ENCODE data around the gene IPO4. TPM values are rescaled to one million over a fixed set of nuclear protein-coding genes. Genes with fewer than 3 reads are reported as not detected.

Gene IPO4
- total RNA-seq, 2 experiments from 2014 or later = 73.4 to 73.7 TPM

DNA sequence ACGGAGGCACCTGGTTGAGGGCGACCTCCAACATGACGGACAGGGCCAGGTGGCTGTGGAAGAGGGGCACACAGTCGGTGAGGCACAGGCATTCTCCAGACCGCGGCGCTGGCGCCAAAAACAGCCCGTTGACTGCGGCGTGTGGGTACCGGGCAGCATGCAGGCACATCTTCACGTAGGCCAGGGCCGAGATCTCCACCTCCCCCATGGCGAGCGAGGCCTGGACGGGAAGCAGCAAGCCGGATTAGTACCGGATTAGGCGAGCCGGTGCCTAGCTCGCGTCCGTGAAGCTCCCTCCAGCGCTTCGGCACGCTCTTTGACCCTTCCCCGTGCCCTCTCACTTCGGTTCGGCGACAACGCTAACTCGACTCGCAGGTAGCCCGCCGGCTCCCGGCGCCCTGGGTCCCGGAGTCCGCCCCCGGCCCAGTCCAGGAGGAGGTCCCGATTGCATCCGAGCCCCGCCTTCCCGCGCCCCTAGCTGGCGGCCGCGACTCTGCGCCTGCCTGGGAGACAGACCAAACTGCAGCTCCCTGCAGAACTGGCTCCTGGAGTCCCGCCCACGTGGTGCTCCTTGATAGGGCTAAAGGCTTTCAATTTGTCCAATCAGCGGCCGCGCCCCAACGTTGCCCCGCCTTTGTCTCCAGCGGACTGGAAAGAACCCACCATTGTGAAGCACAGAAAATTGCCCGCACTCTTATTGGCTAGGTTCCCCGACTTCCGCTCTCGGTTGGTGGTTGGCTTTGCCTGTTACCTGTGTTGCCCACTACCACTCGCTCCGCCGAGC lies 47.3 kb downstream of the IPO4 start, which contains the start of gene EMC9:
TSS of gene EMC9 (minus strand) at position 495 of the 784 bp plus-strand sequence. CDS start at position 208, 287 bp downstream.
- intact Hi-C loops (cut with DNase I, micrococcal nuclease) = loop anchor here (1.0 to 10.0 kb wide), 13 partner anchors 20 to 1106 kb away; partner anchors contain the start of genes DCAF11 (in 2 of the 2), GMPR2 (in 2 of the 2), IRF9 (in 2 of the 2) and NEDD8 (in 2 of the 2)
- H3K4me3 Mint-ChIP-seq = peak within 1 kb of the TSS; percentile 88
- ChIA-PET POLR2A (interaction anchor here (0.6 to 1.9 kb wide), 14 partner anchors 10 to 289 kb away, joined by 3 to 19 read pairs (median 5); partner anchors contain the start of genes CHMP4A, DCAF11, IRF9 and KHNYN), CTCF (interaction anchor here (0.5 to 1.6 kb wide), 9 partner anchors 20 to 167 kb away, joined by 3 to 15 read pairs (median 3); partner anchors contain the start of genes CIDEB, DCAF11, IRF9 and NRL)
- H3K27ac Mint-ChIP-seq = peak within 1 kb of the TSS; percentile 97
- H3K4me1 Mint-ChIP-seq = peaks cover 66% of the 10 kb centered on the region
- no peaks in the 10 kb centered on the region for H3K9me3 Mint-ChIP-seq (ENCODE audit: low read depth)
- ATAC-seq (peak; percentile 87), DNase-seq (peak; percentile 100)
- H3K36me3 Mint-ChIP-seq (ENCODE audit: low read depth) = peaks cover 84% of the 10 kb centered on the region
- no peaks in the 10 kb centered on the region for H3K27me3 Mint-ChIP-seq

DNA sequence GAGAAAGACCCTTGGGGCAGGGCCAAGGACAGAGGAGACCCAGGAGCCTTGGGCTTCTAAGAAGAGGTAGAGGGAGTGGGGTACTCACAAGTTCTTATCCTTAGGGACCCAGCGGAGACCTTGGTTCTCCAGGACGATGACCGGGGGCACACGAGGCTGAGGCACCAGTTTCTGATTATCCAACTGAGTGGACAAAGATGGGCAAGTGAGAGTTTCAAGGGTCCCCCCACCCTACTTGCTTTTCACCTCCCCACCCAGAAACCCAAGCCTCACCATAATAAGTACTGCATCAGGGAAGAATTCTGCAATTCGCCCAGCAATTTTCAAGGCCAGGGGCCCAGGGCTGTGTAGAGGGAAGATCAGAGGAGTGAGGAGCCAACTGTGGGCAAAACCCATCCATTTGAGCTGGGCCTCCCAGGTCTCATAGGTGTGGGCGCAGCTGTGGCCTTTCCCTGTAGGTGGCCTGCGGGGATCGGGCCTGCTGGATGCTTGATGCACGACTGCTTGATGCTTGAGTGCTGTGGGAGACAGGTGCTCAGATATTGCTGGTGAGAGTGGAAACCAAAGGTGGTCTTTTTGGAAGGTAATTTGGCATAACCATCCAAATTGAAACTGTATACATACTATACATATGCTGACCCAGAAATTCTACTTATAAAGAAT lies 49.2 kb downstream of the IPO4 start:
- H3K27ac Mint-ChIP-seq = peak overlapping the region; percentile 78
- CTCF ChIA-PET = interaction anchor here (0.7 to 2.5 kb wide), 3 partner anchors 31 to 36 kb away, joined by 3 to 9 read pairs (median 4); no protein-coding TSS in a partner anchor
- intact Hi-C loops (cut with DNase I, micrococcal nuclease) = loop anchor here in 1 of 2 experiments (5.0 kb wide), 1 partner anchor 293 kb away; no protein-coding TSS in a partner anchor
- peaks cover 67% of the 10 kb centered on the region for H3K36me3 Mint-ChIP-seq (ENCODE audit: low read depth)
- DNase-seq (peak; percentile 61), ATAC-seq (no peak)
- H3K9me3 Mint-ChIP-seq (ENCODE audit: low read depth) = no peaks in the 10 kb centered on the region
- peak overlapping the region; percentile 88 for H3K4me3 Mint-ChIP-seq
- peaks cover 59% of the 10 kb centered on the region for H3K4me1 Mint-ChIP-seq
- no peaks in the 10 kb centered on the region for H3K27me3 Mint-ChIP-seq
- POLR2A ChIA-PET = interaction anchor here (1.1 kb wide), 2 partner anchors 8 to 25 kb away, joined by 3 to 4 read pairs; partner anchors contain the start of genes DCAF11, NRL and RNF31

DNA sequence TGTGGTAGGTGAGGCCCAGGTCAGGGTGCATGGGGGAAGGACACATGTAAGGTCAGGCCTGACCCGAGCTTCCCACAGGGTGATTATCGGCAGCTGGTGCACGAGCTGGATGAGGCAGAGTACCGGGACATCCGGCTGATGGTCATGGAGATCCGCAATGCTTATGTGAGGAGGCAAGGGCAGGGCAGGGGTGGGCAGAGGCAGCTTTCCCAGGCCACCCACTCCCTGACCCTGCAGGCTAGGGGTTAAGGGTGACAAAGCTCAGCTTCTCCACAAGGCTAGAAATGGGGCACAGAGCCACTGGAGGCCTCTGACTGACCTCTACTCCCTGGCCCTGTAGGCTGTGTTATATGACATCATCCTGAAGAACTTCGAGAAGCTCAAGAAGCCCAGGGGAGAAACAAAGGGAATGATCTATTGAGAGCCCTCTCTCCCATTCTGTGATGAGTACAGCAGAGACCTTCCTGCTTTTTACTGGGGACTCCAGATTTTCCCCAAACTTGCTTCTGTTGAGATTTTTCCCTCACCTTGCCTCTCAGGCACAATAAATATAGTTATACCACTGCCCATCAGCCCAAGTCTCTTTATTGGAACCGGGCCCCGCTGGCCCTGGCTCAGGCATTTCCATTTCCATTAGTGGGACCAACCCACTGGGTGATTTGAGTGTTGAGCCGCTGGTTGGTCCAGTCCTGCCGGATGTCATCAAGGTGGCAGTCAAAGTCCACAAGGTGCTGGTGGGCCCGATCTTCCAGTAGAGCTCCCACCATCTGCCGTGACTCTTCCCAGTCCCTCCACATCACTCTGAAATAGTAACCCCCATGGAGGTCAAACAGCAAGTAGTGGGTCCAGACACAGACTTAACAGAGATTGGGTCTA lies 50.0 kb downstream of the IPO4 start:
- intact Hi-C loops (cut with DNase I, micrococcal nuclease) = loop anchor here in 1 of 2 experiments (5.0 kb wide), 1 partner anchor 294 kb away; no protein-coding TSS in a partner anchor
- POLR2A ChIA-PET = interaction anchor here (0.7 to 1.1 kb wide), 2 partner anchors 8 to 46 kb away, joined by 3 read pairs; partner anchors contain the start of gene RNF31
- peak overlapping the region; percentile 78 for H3K27ac Mint-ChIP-seq
- CTCF ChIA-PET = interaction anchor here (0.7 to 2.5 kb wide), 5 partner anchors 8 to 36 kb away, joined by 3 to 14 read pairs (median 5); partner anchors contain the start of genes IRF9, PSME2 and RNF31
- H3K9me3 Mint-ChIP-seq (ENCODE audit: low read depth) = no peaks in the 10 kb centered on the region
- no peak for DNase-seq
- H3K27me3 Mint-ChIP-seq = no peaks in the 10 kb centered on the region
- peaks cover 62% of the 10 kb centered on the region for H3K36me3 Mint-ChIP-seq (ENCODE audit: low read depth)
- H3K4me3 Mint-ChIP-seq = peak overlapping the region; percentile 88
- ATAC-seq = no peak
- peaks cover 52% of the 10 kb centered on the region for H3K4me1 Mint-ChIP-seq

DNA sequence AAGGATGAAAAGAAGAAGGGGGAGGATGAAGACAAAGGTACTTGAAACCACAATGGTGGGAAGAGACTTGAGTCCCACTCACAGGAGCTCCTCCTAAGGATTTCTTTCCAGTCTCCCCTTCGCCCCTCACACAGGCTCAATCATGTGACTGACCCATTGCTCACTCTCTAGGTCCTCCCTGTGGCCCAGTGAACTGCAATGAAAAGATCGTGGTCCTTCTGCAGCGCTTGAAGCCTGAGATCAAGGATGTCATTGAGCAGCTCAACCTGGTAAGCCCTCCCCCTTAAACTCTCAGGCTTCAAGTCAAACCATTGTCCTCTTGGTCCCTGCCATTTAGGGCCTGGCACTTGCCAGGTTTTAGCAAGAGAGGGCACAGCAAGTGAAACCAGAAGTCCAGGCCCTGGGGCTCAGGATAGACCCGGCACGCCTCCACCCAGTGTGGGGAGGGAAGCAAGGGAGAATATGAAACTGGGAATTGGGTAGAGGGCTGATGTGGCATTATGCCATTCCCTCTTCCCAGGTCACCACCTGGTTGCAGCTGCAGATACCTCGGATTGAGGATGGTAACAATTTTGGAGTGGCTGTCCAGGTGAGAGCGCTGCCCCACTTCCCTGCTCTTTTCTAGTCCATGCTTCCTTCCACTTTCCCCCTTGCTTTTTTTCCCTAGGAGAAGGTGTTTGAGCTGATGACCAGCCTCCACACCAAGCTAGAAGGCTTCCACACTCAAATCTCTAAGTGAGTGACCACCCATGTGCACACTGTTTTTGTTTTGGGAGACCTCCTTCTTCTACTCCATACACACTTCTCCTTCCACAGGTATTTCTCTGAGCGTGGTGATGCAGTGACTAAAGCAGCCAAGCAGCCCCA lies 50.9 kb downstream of the IPO4 start:
- intact Hi-C loops (cut with DNase I, micrococcal nuclease) = loop anchor here in 1 of 2 experiments (5.0 kb wide), 1 partner anchor 295 kb away; no protein-coding TSS in a partner anchor
- peaks cover 48% of the 10 kb centered on the region for H3K4me1 Mint-ChIP-seq
- no peak for ATAC-seq
- ChIA-PET POLR2A (interaction anchor here (0.6 to 3.1 kb wide), 6 partner anchors 9 to 47 kb away, joined by 3 to 35 read pairs (median 6); partner anchors contain the start of genes DCAF11, NRL, PSME2 and RNF31), CTCF (interaction anchor here (0.7 to 2.5 kb wide), 7 partner anchors 9 to 299 kb away, joined by 3 to 14 read pairs (median 5); partner anchors contain the start of genes DCAF11, IRF9, MDP1 and NRL)
- no peaks in the 10 kb centered on the region for H3K27me3 Mint-ChIP-seq
- no peak for DNase-seq
- peak overlapping the region; percentile 92 for H3K4me3 Mint-ChIP-seq
- peak overlapping the region; percentile 91 for H3K27ac Mint-ChIP-seq
- peaks cover 53% of the 10 kb centered on the region for H3K36me3 Mint-ChIP-seq (ENCODE audit: low read depth)
- H3K9me3 Mint-ChIP-seq (ENCODE audit: low read depth) = no peaks in the 10 kb centered on the region

DNA sequence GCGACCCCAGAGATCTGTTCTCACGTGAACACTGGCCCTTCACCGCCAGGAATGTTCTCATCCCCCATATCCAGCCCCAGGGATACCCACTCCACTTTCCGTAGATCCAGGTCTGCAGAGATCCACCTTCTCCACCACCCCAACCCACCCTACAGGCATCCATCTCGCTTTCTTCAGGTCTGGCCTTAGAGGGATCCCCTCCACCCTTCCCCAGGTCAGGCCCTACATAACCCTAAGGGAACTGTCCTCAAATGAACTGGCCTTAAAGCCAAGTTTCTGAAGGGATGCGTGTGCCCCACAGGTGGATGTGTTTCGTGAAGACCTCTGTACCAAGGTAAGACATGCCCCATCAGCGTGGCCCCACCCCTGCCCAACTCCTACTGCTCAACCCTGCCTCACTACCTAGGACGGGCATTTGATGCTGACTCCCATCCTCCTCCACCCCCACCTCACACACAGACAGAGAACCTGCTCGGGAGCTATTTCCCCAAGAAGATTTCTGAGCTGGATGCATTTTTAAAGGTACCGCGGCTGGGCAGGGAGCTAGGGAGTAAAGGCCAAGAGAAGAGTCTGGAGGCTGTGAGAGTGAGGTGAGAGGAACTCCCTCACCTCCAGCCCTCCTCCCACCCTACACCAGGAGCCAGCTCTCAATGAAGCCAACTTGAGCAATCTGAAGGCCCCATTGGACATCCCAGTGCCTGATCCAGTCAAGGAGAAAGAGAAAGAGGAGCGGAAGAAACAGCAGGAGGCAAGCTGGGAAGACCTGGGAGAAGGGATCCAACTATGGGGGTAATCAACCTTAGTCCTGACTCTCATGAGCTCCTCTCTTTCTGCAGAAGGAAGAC lies 51.7 kb downstream of the IPO4 start:
- Mint-ChIP-seq H3K4me3 (peak overlapping the region; percentile 92), H3K4me1 (peaks cover 50% of the 10 kb centered on the region), H3K36me3 (ENCODE audit: low read depth) (peaks cover 47% of the 10 kb centered on the region), H3K27ac (peak overlapping the region; percentile 91), H3K9me3 (ENCODE audit: low read depth) (no peaks in the 10 kb centered on the region), H3K27me3 (no peaks in the 10 kb centered on the region)
- ATAC-seq = no peak
- ChIA-PET CTCF (interaction anchor here (0.7 to 2.5 kb wide), 9 partner anchors 10 to 299 kb away, joined by 3 to 14 read pairs (median 5); partner anchors contain the start of genes CIDEB, DCAF11, IRF9 and MDP1), POLR2A (interaction anchor here (0.6 to 3.1 kb wide), 7 partner anchors 9 to 1374 kb away, joined by 3 to 35 read pairs (median 4); partner anchors contain the start of genes DCAF11, IRF9, NRL and PSME2)
- intact Hi-C loops (cut with DNase I, micrococcal nuclease) = loop anchor here (1.0 to 5.0 kb wide), 9 partner anchors 9 to 295 kb away; partner anchors contain the start of genes DCAF11 (in 2 of the 2), IPO4 (in 2 of the 2), NRL (in 2 of the 2) and CHMP4A (in 1 of the 2)
- DNase-seq = peak; percentile 44

DNA sequence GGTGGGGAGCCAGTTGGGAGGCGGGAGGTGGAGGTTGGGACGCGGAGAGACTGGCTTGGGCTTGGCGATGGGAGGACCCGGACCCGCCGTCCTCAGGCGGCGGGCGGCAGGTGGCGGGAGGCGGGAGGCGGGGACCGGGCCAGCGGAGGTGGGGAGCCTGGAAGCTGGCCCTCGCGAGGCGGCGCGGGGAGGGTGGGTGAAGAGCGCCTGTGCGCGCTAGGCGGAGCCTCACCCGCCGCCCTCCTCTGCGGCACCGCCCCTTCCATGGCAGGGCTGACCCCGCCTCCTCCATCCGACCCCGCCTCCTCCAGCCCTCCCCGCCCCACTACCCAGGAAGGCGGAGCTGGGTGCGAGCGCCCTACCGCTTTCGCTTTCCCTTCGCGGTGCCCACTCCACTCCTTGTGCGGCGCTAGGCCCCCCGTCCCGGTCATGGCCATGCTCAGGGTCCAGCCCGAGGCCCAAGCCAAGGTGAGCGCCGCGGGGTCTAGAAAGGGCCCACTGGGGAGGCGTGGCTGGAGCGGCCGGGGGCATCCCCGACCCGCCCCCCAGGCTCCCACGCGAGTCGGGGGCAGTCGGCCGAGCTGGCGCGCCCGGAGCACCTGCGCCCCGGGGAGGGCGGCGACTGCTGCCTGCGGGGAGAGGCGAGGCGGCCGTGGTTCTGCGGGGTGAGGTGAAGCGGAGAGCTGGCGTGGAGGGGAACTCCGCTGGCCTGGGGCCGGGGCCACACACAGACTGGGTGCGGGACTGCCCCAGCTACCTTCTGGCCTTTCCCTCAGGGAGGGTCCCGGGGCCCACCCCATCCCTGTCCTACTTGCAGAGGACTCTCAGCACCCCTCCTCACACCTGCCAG lies 52.6 kb downstream of the IPO4 start, which contains the start of gene PSME1:
TSS of gene PSME1 (plus strand) at position 361 of the 850 bp plus-strand sequence. CDS start at position 430, 69 bp downstream.
- Mint-ChIP-seq H3K4me3 (peak within 1 kb of the TSS; percentile 92), H3K27ac (peak within 1 kb of the TSS; percentile 92), H3K36me3 (ENCODE audit: low read depth) (peaks cover 45% of the 10 kb centered on the region), H3K4me1 (peaks cover 50% of the 10 kb centered on the region), H3K27me3 (no peaks in the 10 kb centered on the region), H3K9me3 (ENCODE audit: low read depth) (no peaks in the 10 kb centered on the region)
- CTCF ChIA-PET = interaction anchor here (0.8 to 2.3 kb wide), 9 partner anchors 10 to 300 kb away, joined by 3 to 12 read pairs (median 4); partner anchors contain the start of genes CARMIL3, CIDEB, DCAF11 and NRL
- DNase-seq = peak; percentile 98
- intact Hi-C loops (cut with DNase I, micrococcal nuclease) = loop anchor here (1.0 to 5.0 kb wide), 9 partner anchors 10 to 296 kb away; partner anchors contain the start of genes DCAF11 (in 2 of the 2), IPO4 (in 2 of the 2), NRL (in 2 of the 2) and CHMP4A (in 1 of the 2)
- peak; percentile 95 for ATAC-seq
- POLR2A ChIA-PET = interaction anchor here (0.6 to 3.1 kb wide), 11 partner anchors 10 to 1373 kb away, joined by 3 to 35 read pairs (median 4); partner anchors contain the start of genes DCAF11, IPO4, IRF9 and NRL

DNA sequence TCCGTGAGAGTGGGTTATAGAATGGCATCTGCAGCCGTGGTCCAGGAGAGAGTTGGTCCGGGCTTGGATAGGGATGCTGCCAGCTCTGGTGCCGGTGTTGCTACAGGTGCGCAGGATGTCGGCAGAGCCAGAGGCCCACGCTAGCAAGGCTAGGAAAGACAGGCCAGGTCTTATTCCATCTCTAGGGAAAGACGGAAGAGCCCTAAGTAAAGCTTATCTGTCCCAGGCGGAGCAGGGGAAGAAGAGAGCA lies 53.1 kb downstream of the IPO4 start:
- POLR2A ChIA-PET = interaction anchor here (0.6 to 3.1 kb wide), 8 partner anchors 11 to 470 kb away, joined by 3 to 35 read pairs (median 6); partner anchors contain the start of genes DCAF11, IPO4, IRF9 and NRL
- ATAC-seq (peak; percentile 1), DNase-seq (peak; percentile 38)
- peak overlapping the region; percentile 92 for H3K27ac Mint-ChIP-seq
- peak overlapping the region; percentile 92 for H3K4me3 Mint-ChIP-seq
- H3K27me3 Mint-ChIP-seq = no peaks in the 10 kb centered on the region
- intact Hi-C loops (cut with DNase I, micrococcal nuclease) = loop anchor here in 1 of 2 experiments (5.0 kb wide), 1 partner anchor 297 kb away; no protein-coding TSS in a partner anchor
- no peaks in the 10 kb centered on the region for H3K9me3 Mint-ChIP-seq (ENCODE audit: low read depth)
- CTCF ChIA-PET = interaction anchor here (0.6 to 2.3 kb wide), 8 partner anchors 11 to 839 kb away, joined by 3 to 12 read pairs (median 5); partner anchors contain the start of genes CARMIL3, DCAF11, NRL and PSME2
- H3K36me3 Mint-ChIP-seq (ENCODE audit: low read depth) = peaks cover 39% of the 10 kb centered on the region
- H3K4me1 Mint-ChIP-seq = peaks cover 50% of the 10 kb centered on the region

DNA sequence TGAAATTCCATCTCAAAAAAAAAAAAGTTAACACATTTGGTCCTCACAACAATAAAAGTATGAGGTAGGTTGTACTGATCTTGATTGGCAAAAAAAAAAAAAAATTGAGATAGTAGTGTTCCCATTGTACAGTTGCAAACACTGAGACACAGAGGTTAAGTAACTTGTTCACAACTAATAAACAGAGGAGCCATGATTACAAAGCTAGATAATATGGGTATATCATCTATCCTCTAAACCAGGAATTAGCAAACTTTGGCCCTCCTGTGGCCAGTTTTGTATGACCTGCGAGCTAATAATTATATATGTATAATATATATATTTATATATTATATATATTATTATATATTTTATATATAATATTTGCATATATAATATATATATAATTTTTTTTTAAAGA lies 54.9 kb downstream of the IPO4 start:
- DNase-seq (no peak), ATAC-seq (no peak)
- ChIA-PET POLR2A (interaction anchor here (0.6 to 2.1 kb wide), 4 partner anchors 19 to 65 kb away, joined by 3 to 8 read pairs (median 6); partner anchors contain the start of genes DCAF11 and NRL), CTCF (interaction anchor here (0.6 to 3.4 kb wide), 3 partner anchors 27 to 302 kb away, joined by 3 to 15 read pairs (median 3); partner anchors contain the start of gene IRF9)
- Mint-ChIP-seq H3K9me3 (ENCODE audit: low read depth) (no peaks in the 10 kb centered on the region), H3K27me3 (no peaks in the 10 kb centered on the region), H3K36me3 (ENCODE audit: low read depth) (peaks cover 22% of the 10 kb centered on the region), H3K4me3 (no peak overlapping the region), H3K4me1 (peaks cover 38% of the 10 kb centered on the region), H3K27ac (no peak overlapping the region)
- intact Hi-C loops (cut with DNase I, micrococcal nuclease) = no loop called here
